Inferior parietal cortex (tissue), 1 donor: ENCODE results near the gene DNAH3.

ENCODE experiments used
- DNase-seq: peaks from one replicate; pipeline ENCODE4 v3.0.0-alpha.2; 2016; ENCODE audit errors: extremely low spot score

DNAH3 gene

GRCh38 chr16:20883554-20884239 lies 266.9 kb downstream of the DNAH3 start:
- DNase-seq = no peak
